ENCODE measurements around the gene ZNHIT6.

DNA sequence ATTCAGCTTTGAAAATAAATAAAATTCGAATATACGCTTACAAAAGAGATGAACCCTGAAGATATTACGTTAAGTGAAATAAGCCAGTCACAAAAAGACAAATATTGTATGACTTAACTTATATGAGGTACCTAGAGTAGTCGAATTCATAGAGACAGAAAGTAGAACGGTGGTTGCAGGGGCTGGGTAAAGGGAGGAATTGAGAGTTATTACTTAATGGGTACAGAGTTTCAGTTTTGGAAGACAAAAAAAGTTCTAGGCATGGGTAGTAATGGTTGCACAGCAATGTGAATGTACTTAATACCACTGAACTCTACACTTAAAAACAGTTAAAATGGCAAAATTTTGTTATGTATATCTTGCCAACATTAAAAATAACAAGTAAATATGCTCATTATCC is 48.6 kb upstream of the ZNHIT6 start:
- TF ChIP-seq GATA2 (IDR thresholded peaks at IDR 0.05; ENCODE audit: low read depth, low read length) (no peak), GATA3 (IDR thresholded peaks at IDR 0.05; ENCODE audit: low read depth, low read length) (no peak)
